Type B pancreatic cell (in vitro differentiated cells): Measurements from ENCODE around the gene XRCC5. TPM values are rescaled to one million over a fixed set of nuclear protein-coding genes. Genes with fewer than 3 reads are reported as not detected.
A peak's percentile ranks its signal among the peaks of the same experiment; 100 is the strongest.
"Not testable (repeated sequence)": the region's sequence is repeated elsewhere in the genome, so short reads cannot be mapped to it uniquely, and the experiment has no call there.

Source experiments
- DNase-seq: peaks from one replicate; pipeline ENCODE4 v3.0.0; 2021; ENCODE audit warnings: mixed read lengths; ENCODE audit not compliant: unreplicated experiment; ENCODE audit errors: extremely low spot score
- H3K27ac Mint-ChIP-seq: 2 replicates; pipeline ENCODE4 v1.8.0; 2021; ENCODE audit warnings: mild to moderate bottlenecking, mixed read lengths
- H3K27me3 Mint-ChIP-seq: 2 replicates; pipeline ENCODE4 v1.8.0; 2021; ENCODE audit warnings: mixed read lengths
- H3K36me3 Mint-ChIP-seq: 2 replicates; pipeline ENCODE4 v1.8.0; 2021; ENCODE audit warnings: mixed read lengths
- H3K4me1 Mint-ChIP-seq: one replicate; pipeline ENCODE4 v1.8.0; 2021; ENCODE audit warnings: mixed read lengths; ENCODE audit not compliant: unreplicated experiment
- H3K4me3 Mint-ChIP-seq: 2 replicates; pipeline ENCODE4 v1.8.0; 2021; ENCODE audit warnings: mild to moderate bottlenecking, mixed read lengths
- H3K9me3 Mint-ChIP-seq: 2 replicates; pipeline ENCODE4 v1.8.0; 2021; ENCODE audit warnings: mixed read lengths
- CTCF ChIP-seq: fragments of 200-600 bp; sonication (generic); conservative IDR thresholded peaks from 2 replicates; pipeline ENCODE4 v1.5.0; 2021; ENCODE audit warnings: antibody characterized with exemption, mild to moderate bottlenecking
- total RNA-seq: library from RNA; stranded (reverse); gene quantifications from 2 replicates; pipeline ENCODE4 v1.2.1, GENCODE V29; 2021; ENCODE audit warnings: low replicate concordance

Gene XRCC5
- total RNA-seq, 1 donor from 2014 or later = 349 TPM

DNA sequence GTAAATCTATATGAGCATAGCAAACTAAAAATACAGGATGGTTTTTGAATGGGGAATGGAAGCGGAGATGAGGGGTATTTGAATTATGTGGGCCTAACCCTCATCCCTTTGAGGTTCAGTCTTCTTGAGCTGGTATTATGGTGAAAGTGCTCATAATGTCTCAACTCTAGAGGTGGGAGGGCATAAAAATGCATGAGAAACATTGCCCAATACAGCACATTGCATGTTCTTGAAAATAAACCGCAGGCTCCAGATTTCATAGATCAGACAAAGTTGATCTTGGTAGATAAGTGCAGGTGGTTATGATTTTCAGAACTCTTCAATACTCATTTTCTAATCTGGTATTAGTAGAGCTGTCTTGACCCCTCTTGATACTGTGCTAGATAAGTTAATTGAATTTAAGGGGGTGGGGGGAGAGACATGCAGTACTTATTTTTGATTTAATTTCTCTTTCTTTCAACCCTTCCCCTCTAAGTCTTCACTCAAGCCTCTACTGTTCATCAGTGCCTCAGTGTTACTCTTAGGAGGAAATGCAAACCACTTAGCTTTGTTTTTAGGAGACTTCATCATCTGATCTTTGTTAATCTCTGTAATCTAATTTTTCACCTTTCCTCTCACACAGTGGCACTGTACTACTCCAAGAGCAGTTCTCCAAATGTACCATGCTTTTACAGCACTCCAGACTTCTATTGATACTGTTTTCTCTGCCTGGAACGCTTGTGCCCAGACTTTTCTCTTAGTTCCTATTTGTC lies 22.2 kb downstream of the XRCC5 start:
- H3K9me3 Mint-ChIP-seq = no peaks in the 10 kb centered on the region
- H3K36me3 Mint-ChIP-seq = peaks cover 58% of the 10 kb centered on the region
- no peak overlapping the region for H3K27ac Mint-ChIP-seq
- H3K4me3 Mint-ChIP-seq = no peak overlapping the region
- TF ChIP-seq CTCF = no peak
- H3K4me1 Mint-ChIP-seq = no peaks in the 10 kb centered on the region
- no peaks in the 10 kb centered on the region for H3K27me3 Mint-ChIP-seq
- DNase-seq = no peak

DNA sequence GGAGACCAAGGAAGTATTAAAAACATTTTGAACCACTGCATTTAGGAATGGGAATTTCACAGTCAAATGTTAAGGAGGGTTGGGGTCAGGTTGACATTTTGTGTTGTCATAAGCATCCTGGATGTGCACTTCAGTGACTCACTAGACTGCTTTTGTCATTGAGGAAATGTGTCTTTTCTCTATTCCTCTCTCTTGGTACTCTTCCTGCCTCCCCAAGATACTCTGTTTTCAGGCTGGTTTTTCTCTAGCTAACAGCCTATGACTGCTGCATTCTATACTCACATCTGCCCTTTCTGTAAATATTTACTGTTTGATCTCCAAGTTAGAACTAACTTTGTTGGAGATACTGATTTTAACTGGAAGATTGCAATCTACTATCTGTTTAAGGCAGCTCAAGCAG lies 23.4 kb downstream of the XRCC5 start:
- no peaks in the 10 kb centered on the region for H3K9me3 Mint-ChIP-seq
- DNase-seq = no peak
- no peaks in the 10 kb centered on the region for H3K27me3 Mint-ChIP-seq
- no peak for TF ChIP-seq CTCF
- H3K4me3 Mint-ChIP-seq = no peak overlapping the region
- H3K4me1 Mint-ChIP-seq = no peaks in the 10 kb centered on the region
- no peak overlapping the region for H3K27ac Mint-ChIP-seq
- peaks cover 59% of the 10 kb centered on the region for H3K36me3 Mint-ChIP-seq

DNA sequence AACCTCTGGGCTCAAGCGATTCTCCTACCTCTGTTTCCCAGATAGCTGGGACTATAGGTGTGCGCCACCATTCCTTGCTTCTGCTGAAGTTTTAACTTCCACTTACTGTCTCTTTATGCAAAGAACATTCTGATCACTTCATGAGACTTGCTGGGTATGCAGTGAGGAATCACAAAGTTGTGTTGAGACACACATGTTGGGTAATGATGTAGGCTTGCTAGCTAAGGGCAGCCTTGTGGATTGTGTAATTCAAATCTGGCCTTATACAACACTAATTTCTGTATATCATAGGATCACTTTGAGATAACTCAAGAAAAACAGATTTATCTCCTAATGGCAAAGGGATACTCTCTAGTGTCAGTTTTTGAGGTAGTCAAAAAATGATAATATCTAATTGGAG lies 24.2 kb downstream of the XRCC5 start:
- no peak for DNase-seq
- Mint-ChIP-seq H3K27ac (no peak overlapping the region), H3K4me3 (no peak overlapping the region), H3K27me3 (no peaks in the 10 kb centered on the region), H3K36me3 (peaks cover 65% of the 10 kb centered on the region), H3K4me1 (no peaks in the 10 kb centered on the region), H3K9me3 (no peaks in the 10 kb centered on the region)
- no peak for TF ChIP-seq CTCF

DNA sequence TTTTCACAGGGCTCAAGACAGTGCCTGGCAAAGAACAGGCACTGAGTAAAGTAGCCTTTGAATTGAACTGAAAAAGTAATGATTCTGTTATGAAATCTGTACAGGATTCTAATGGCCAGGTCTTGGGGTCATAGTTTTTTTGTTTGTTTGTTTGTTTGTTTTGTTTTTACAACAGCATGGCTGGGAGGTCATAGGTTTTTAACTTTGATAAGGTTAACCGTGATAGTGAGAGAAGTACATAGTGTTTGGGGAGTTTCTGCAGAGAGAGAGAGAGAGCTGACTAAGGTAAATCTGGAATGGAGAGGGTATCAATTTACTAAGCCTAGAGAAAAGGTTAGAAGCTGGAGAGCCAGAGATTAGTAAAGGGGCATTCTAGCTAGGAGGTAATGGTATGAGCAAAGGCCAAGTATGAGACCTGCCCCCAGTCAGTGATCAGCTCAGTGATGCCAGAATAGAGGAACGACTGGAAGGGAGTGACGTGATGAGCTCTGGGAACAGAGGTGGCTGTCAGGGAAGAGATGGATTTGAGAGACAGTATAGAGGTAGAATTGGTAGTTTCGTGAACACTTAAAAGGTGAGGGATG lies 25.9 kb downstream of the XRCC5 start:
- Mint-ChIP-seq H3K9me3 (no peaks in the 10 kb centered on the region), H3K27ac (peak overlapping the region; percentile 3), H3K4me3 (no peak overlapping the region), H3K27me3 (no peaks in the 10 kb centered on the region), H3K36me3 (peaks cover 71% of the 10 kb centered on the region), H3K4me1 (no peaks in the 10 kb centered on the region)
- no peak for DNase-seq
- no peak for TF ChIP-seq CTCF

GRCh38 chr2:216139884-216140283 lies 30.7 kb downstream of the XRCC5 start:
- H3K36me3 Mint-ChIP-seq = peaks cover 51% of the 10 kb centered on the region
- peak; percentile 56 for TF ChIP-seq CTCF
- no peak for DNase-seq
- H3K4me3 Mint-ChIP-seq = no peak overlapping the region
- no peak overlapping the region for H3K27ac Mint-ChIP-seq
- no peaks in the 10 kb centered on the region for H3K27me3 Mint-ChIP-seq
- H3K4me1 Mint-ChIP-seq = no peaks in the 10 kb centered on the region
- H3K9me3 Mint-ChIP-seq = no peaks in the 10 kb centered on the region

- H3K9me3 Mint-ChIP-seq, H3K4me1 Mint-ChIP-seq, H3K4me3 Mint-ChIP-seq, H3K27me3 Mint-ChIP-seq, H3K27ac Mint-ChIP-seq, DNase-seq: not testable (repeated sequence)
- peaks cover 37% of the 10 kb centered on the region for H3K36me3 Mint-ChIP-seq
These were observed 32.4 kb downstream of the XRCC5 start for GRCh38 chr2:216141516-216141915.
